AG09319 (cell line): ENCODE results near the gene GIPC2.

Experiments
- DNase-seq: peaks from one replicate; pipeline ENCODE4 v3.0.0-alpha.2; 2010; ENCODE audit warnings: low read depth; ENCODE audit errors: extremely low read depth
- CTCF ChIP-seq: IDR thresholded peaks from 2 replicates; pipeline ENCODE4 v1.5.1; 2011; ENCODE audit warnings: low read depth, mild to moderate bottlenecking, inconsistent platforms, low read length, moderate library complexity

GIPC2 gene

GRCh38 chr1:78132948-78133322, 87.2 kb downstream of the GIPC2 start:
- TF ChIP-seq CTCF = no peak
- no peak for DNase-seq

GRCh38 chr1:78136680-78137079, 90.9 kb downstream of the GIPC2 start:
- DNase-seq = no peak
- TF ChIP-seq CTCF = no peak

- no peak for TF ChIP-seq CTCF
- no peak for DNase-seq
Observed at GRCh38 chr1:78141531-78142231, 95.9 kb downstream of the GIPC2 start.

GRCh38 chr1:78142736-78143135, 97.0 kb downstream of the GIPC2 start:
- DNase-seq = no peak

GRCh38 chr1:78143152-78143551, 97.4 kb downstream of the GIPC2 start:
- DNase-seq = no peak
- TF ChIP-seq CTCF = no peak; the same call in 1 of the 2 replicates

More at GRCh38 chr1:78142736-78143135, 97.0 kb downstream of the GIPC2 start:
- no peak for TF ChIP-seq CTCF

- DNase-seq = no peak
- TF ChIP-seq CTCF = no peak
Observed at GRCh38 chr1:78143673-78144072, 97.9 kb downstream of the GIPC2 start.

GRCh38 chr1:78145105-78145580, 99.4 kb downstream of the GIPC2 start:
- DNase-seq = peak; percentile 66
- peak; percentile 93 for TF ChIP-seq CTCF
